Neural crest cell (in vitro differentiated cells): ENCODE data around the gene NYAP2. TPM values are rescaled to one million over a fixed set of nuclear protein-coding genes. Genes with fewer than 3 reads are reported as not detected.

Source experiments
- DNase-seq: peaks from one replicate; pipeline ENCODE4 v3.0.0; 2021; ENCODE audit warnings: low read depth, mixed read lengths, low spot score
- H3K27ac Mint-ChIP-seq: one replicate; pipeline ENCODE4 v1.8.0; 2021; ENCODE audit warnings: mild to moderate bottlenecking, mixed read lengths; ENCODE audit not compliant: unreplicated experiment
- H3K27me3 Mint-ChIP-seq: 2 replicates; pipeline ENCODE4 v1.8.0; 2021; ENCODE audit warnings: low read depth, mild to moderate bottlenecking, mixed read lengths
- H3K36me3 Mint-ChIP-seq: 2 replicates; pipeline ENCODE4 v1.8.0; 2021; ENCODE audit warnings: low read depth, mild to moderate bottlenecking, mixed read lengths
- H3K4me1 Mint-ChIP-seq: 2 replicates; pipeline ENCODE4 v1.8.0; 2021; ENCODE audit warnings: mixed read lengths
- H3K4me3 Mint-ChIP-seq: one replicate; pipeline ENCODE4 v1.8.0; 2021; ENCODE audit warnings: mild to moderate bottlenecking, mixed read lengths
- H3K9me3 Mint-ChIP-seq: 2 replicates; pipeline ENCODE4 v1.8.0; 2021; ENCODE audit warnings: mixed read lengths
- total RNA-seq: library from RNA; stranded (reverse); gene quantifications from 2 replicates; pipeline ENCODE4 v1.2.1, GENCODE V29; 2021
- TF ChIP-seq, protein P1 (sequence below): fragments of 200-600 bp; sonication (generic); conservative IDR thresholded peaks from 2 replicates; pipeline ENCODE4 v1.5.0; 2021; ENCODE audit warnings: antibody characterized with exemption, mild to moderate bottlenecking

Gene NYAP2
- total RNA-seq, 1 donor from 2014 or later = 0.35 TPM

DNA sequence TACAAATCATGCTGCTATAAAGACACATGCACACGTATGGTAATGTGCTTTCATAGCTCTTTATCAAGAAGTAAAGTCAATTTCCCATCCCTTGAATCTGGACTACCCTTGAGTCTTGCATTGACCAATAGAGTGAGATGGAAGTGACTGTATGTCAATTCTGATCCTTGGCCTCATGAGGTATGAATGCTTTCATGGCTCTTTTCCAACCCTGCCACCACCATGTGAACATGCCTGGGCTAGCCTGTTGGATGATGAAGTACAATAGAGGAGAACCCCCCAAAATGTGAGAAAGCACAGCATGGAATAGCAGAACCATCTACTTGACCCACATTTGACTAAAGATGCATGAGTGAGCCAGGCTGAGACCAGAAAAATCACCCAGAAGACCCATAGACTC is 237.0 kb downstream of the NYAP2 start:
- no peaks in the 10 kb centered on the region for H3K36me3 Mint-ChIP-seq
- no peak overlapping the region for H3K27ac Mint-ChIP-seq
- H3K27me3 Mint-ChIP-seq = no peaks in the 10 kb centered on the region
- no peaks in the 10 kb centered on the region for H3K4me1 Mint-ChIP-seq
- TF ChIP-seq, protein P1, sequence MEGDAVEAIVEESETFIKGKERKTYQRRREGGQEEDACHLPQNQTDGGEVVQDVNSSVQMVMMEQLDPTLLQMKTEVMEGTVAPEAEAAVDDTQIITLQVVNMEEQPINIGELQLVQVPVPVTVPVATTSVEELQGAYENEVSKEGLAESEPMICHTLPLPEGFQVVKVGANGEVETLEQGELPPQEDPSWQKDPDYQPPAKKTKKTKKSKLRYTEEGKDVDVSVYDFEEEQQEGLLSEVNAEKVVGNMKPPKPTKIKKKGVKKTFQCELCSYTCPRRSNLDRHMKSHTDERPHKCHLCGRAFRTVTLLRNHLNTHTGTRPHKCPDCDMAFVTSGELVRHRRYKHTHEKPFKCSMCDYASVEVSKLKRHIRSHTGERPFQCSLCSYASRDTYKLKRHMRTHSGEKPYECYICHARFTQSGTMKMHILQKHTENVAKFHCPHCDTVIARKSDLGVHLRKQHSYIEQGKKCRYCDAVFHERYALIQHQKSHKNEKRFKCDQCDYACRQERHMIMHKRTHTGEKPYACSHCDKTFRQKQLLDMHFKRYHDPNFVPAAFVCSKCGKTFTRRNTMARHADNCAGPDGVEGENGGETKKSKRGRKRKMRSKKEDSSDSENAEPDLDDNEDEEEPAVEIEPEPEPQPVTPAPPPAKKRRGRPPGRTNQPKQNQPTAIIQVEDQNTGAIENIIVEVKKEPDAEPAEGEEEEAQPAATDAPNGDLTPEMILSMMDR = no peak
- no peak overlapping the region for H3K4me3 Mint-ChIP-seq
- no peaks in the 10 kb centered on the region for H3K9me3 Mint-ChIP-seq
- no peak for DNase-seq

DNA sequence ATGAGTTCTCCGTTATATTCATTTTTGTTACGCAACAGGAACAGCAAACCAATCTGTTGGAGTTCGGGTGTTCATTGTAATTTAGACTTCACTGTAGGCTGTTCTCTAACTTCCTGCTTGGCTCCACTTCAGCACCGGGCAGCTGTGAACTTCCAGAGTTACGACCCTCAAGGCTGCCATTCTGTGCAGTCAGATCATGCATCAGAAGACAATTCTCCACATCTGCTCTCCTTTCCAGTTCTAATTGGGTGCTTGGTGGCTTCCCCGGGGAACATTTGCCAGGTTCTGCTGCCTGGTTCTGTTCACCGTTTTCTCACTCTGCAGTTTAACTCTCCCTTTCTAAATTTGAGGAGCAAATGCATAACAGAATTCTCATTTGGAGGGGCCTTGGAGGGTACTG is 237.7 kb downstream of the NYAP2 start:
- Mint-ChIP-seq H3K36me3 (no peaks in the 10 kb centered on the region), H3K9me3 (no peaks in the 10 kb centered on the region), H3K4me1 (no peaks in the 10 kb centered on the region), H3K27ac (no peak overlapping the region), H3K4me3 (no peak overlapping the region), H3K27me3 (no peaks in the 10 kb centered on the region)
- TF ChIP-seq, protein P1 = no peak
- DNase-seq = no peak

DNA sequence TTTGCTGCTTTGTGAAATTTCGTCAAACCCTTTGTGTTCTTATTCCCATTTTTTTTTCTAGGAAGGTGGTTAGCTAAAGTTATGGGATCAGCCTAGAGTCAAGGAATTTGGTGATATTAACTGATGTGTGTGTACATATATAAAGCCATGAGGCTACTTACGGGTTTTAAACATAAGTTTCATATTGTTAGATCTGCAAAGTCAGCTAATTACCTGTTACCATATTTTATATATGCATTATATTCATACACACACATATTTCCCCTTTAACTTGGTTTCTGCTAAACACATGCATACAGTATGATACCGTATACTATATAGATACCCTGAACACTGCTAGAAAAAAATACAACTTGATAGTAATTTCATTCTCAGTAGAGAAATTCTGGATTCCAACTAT is 241.0 kb downstream of the NYAP2 start:
- Mint-ChIP-seq H3K27ac (no peak overlapping the region), H3K4me1 (no peaks in the 10 kb centered on the region), H3K4me3 (no peak overlapping the region), H3K9me3 (no peaks in the 10 kb centered on the region), H3K27me3 (no peaks in the 10 kb centered on the region), H3K36me3 (peaks cover 3% of the 10 kb centered on the region)
- TF ChIP-seq, protein P1 = no peak
- no peak for DNase-seq

DNA sequence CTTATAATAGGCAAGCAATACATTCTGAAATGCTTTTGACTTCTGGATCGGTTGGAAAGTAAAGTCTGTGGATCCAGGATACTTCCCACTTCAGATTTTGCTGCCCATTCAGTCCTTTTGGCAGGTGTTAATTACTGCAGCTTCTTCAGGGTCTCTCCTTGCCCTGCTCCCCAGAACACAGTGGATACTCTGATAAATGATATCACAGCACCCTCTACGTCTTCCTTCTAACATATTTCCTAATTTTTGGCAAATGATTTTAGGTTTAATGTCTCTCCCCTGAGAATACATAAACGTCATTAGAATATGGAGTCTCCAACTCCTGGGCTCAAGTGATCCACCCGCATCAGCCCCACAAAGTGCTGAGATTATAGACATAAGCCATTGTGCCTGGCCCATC is 249.8 kb downstream of the NYAP2 start:
- Mint-ChIP-seq H3K4me1 (no peaks in the 10 kb centered on the region), H3K36me3 (peaks cover 3% of the 10 kb centered on the region), H3K9me3 (no peaks in the 10 kb centered on the region)

DNA sequence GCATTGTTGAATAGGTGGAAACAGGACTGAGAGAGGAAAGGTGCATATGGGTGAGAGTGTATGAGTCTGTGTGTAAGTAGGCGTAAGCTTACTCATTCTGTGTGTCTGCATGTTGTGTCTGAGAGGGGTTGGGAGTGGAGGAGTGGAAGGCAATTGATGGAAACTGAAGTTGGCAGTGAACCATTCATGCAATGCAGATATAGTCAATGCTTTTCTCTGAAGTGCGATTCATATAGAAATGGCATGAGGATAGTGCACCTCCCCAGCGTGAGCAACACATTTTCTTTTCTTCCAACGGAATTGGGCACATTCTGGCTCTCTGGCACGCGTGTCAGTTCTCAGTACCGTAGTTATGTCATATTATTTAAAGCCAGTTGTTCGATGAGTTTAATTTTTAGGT is 250.5 kb downstream of the NYAP2 start:
- no peak for DNase-seq
- no peaks in the 10 kb centered on the region for H3K9me3 Mint-ChIP-seq
- no peak overlapping the region for H3K27ac Mint-ChIP-seq
- H3K4me1 Mint-ChIP-seq = no peaks in the 10 kb centered on the region
- H3K4me3 Mint-ChIP-seq = no peak overlapping the region
- H3K36me3 Mint-ChIP-seq = peaks cover 3% of the 10 kb centered on the region
- H3K27me3 Mint-ChIP-seq = no peaks in the 10 kb centered on the region
- TF ChIP-seq, protein P1 = no peak

More for the DNA sequence above, 249.8 kb downstream of the NYAP2 start:
- H3K27me3 Mint-ChIP-seq = no peaks in the 10 kb centered on the region
- no peak overlapping the region for H3K27ac Mint-ChIP-seq
- no peak overlapping the region for H3K4me3 Mint-ChIP-seq
- DNase-seq = no peak
- TF ChIP-seq, protein P1 = no peak
